Testis (tissue), 2 donors: ENCODE results near the gene PLEKHM2.
"Not testable (repeated sequence)": the region's sequence is repeated elsewhere in the genome, so short reads cannot be mapped to it uniquely, and the experiment has no call there.

Experiments
- POLR2A ChIP-seq: fragments of 450-650 bp; IDR thresholded peaks from one replicate; pipeline ENCODE4 v1.6.1; 2017; ENCODE audit warnings: antibody characterized with exemption, mild to moderate bottlenecking, moderate library complexity
- TF ChIP-seq, protein P1 (sequence below), 3 experiments: fragments of 450-650 bp in 2 of 3; fragments of 200-600 bp in 1 of 3; sonication (generic) in 1 of 3; IDR thresholded peaks; one replicate each; pipeline ENCODE4 v1.5.1; 2016 to 2019; ENCODE audit warnings: antibody characterized with exemption in 3 of 3, mild to moderate bottlenecking in 2 of 3, moderate library complexity in 1 of 3

DNA sequence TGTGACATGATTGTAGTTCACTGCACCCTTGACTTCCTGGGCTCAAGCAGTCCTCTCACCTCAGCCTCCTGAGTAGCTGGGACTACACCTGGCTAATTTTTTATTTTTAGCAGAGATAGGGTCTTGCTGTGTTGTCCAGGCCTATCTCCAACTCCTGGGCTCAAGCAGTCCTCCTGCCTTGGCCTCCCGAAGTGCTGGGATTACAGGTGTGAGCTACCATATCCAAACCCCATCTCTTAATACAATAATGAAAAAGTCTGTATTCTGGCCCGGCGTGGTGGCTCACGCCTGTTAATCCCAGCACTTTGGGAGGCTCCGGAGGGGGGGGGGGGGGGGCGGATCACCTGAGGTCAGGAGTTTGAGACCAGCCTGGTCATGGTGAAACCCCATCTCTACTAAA lies 32.0 kb upstream of the PLEKHM2 start:
- TF ChIP-seq, protein P1, sequence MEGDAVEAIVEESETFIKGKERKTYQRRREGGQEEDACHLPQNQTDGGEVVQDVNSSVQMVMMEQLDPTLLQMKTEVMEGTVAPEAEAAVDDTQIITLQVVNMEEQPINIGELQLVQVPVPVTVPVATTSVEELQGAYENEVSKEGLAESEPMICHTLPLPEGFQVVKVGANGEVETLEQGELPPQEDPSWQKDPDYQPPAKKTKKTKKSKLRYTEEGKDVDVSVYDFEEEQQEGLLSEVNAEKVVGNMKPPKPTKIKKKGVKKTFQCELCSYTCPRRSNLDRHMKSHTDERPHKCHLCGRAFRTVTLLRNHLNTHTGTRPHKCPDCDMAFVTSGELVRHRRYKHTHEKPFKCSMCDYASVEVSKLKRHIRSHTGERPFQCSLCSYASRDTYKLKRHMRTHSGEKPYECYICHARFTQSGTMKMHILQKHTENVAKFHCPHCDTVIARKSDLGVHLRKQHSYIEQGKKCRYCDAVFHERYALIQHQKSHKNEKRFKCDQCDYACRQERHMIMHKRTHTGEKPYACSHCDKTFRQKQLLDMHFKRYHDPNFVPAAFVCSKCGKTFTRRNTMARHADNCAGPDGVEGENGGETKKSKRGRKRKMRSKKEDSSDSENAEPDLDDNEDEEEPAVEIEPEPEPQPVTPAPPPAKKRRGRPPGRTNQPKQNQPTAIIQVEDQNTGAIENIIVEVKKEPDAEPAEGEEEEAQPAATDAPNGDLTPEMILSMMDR (IDR thresholded peaks at IDR 0.05) = not testable (repeated sequence)
- TF ChIP-seq POLR2A = not testable (repeated sequence)
